HepG2 (cell line): ENCODE data around the gene NME4. TPM values are rescaled to one million over a fixed set of nuclear protein-coding genes. Genes with fewer than 3 reads are reported as not detected.
A peak's percentile ranks its signal among the peaks of the same experiment; 100 is the strongest.

Source experiments
- ASH2L ChIP-seq: fragments of 300-600, 200-600 bp; sonication (generic); IDR thresholded peaks from 2 replicates; pipeline ENCODE4 v1.7.0; 2017; ENCODE audit warnings: low read depth, mild to moderate bottlenecking, moderate library complexity, mixed read lengths, low read length; ENCODE audit not compliant: insufficient read length
- CENPX ChIP-seq: sonication (generic); formaldehyde crosslinking; IDR thresholded peaks from 2 replicates; pipeline ENCODE4 v1.9.0; 2021; ENCODE audit warnings: mild to moderate bottlenecking, missing genetic modification reagents, moderate library complexity
- FLYWCH1 ChIP-seq: sonication (generic); formaldehyde crosslinking; IDR thresholded peaks from 2 replicates; pipeline ENCODE4 v1.8.1; 2023; ENCODE audit warnings: mild to moderate bottlenecking, missing genetic modification reagents
- JARID2 ChIP-seq: sonication (generic); formaldehyde crosslinking; IDR thresholded peaks from 2 replicates; pipeline ENCODE4 v1.8.1; 2023; ENCODE audit warnings: missing genetic modification reagents, inconsistent platforms; ENCODE audit not compliant: insufficient replicate concordance
- KAT7 ChIP-seq: IDR thresholded peaks from 2 replicates; pipeline ENCODE4 v1.6.1; 2018; ENCODE audit warnings: borderline replicate concordance, missing compliant biosample characterization
- KDM4B ChIP-seq: sonication (generic); formaldehyde crosslinking; IDR thresholded peaks from 2 replicates; pipeline ENCODE4 v1.4.0; 2020; ENCODE audit warnings: missing genetic modification reagents
- KMT2B ChIP-seq: IDR thresholded peaks from 2 replicates; pipeline ENCODE4 v1.6.1; 2016; ENCODE audit warnings: missing genetic modification reagents, missing compliant biosample characterization
- MNT ChIP-seq: fragments of 450-650 bp; IDR thresholded peaks from 2 replicates; pipeline ENCODE4 v1.6.1; 2016
- PATZ1 ChIP-seq: sonication (generic); formaldehyde crosslinking; IDR thresholded peaks from 2 replicates; pipeline ENCODE4 v1.4.0; 2020; ENCODE audit warnings: missing genetic modification reagents
- SKIL ChIP-seq: sonication (generic); formaldehyde crosslinking; IDR thresholded peaks from 2 replicates; pipeline ENCODE4 v1.8.0; 2022; ENCODE audit warnings: missing genetic modification reagents, mild to moderate bottlenecking, moderate library complexity, borderline replicate concordance
- TFDP2 ChIP-seq: sonication (generic); formaldehyde crosslinking; IDR thresholded peaks from 2 replicates; pipeline ENCODE4 v1.4.0; 2020; ENCODE audit warnings: missing genetic modification reagents
- TOE1 ChIP-seq: sonication (generic); formaldehyde crosslinking; IDR thresholded peaks from 2 replicates; pipeline ENCODE4 v1.4.0; 2020; ENCODE audit warnings: mild to moderate bottlenecking, missing genetic modification reagents
- ZFP91 ChIP-seq: sonication (generic); formaldehyde crosslinking; IDR thresholded peaks from 2 replicates; pipeline ENCODE4 v1.9.0; 2022; ENCODE audit warnings: missing genetic modification reagents, mild to moderate bottlenecking, borderline replicate concordance
- ZMYM4 ChIP-seq: sonication (generic); formaldehyde crosslinking; IDR thresholded peaks from 2 replicates; pipeline ENCODE4 v1.8.1; 2023; ENCODE audit warnings: mild to moderate bottlenecking, missing genetic modification reagents
- ZNF138 ChIP-seq: sonication (generic); formaldehyde crosslinking; IDR thresholded peaks from 2 replicates; pipeline ENCODE4 v1.5.0; 2020; ENCODE audit warnings: mild to moderate bottlenecking, low read depth, missing genetic modification reagents
- ZNF354B ChIP-seq: sonication (generic); formaldehyde crosslinking; IDR thresholded peaks from 2 replicates; pipeline ENCODE4 v1.8.0; 2022; ENCODE audit warnings: mild to moderate bottlenecking, missing genetic modification reagents
- ZNF367 ChIP-seq: sonication (generic); formaldehyde crosslinking; IDR thresholded peaks from 2 replicates; pipeline ENCODE4 v1.4.0; 2020; ENCODE audit warnings: missing genetic modification reagents, borderline replicate concordance
- ZNF563 ChIP-seq: sonication (generic); formaldehyde crosslinking; IDR thresholded peaks from 2 replicates; pipeline ENCODE4 v1.8.0; 2022; ENCODE audit warnings: mild to moderate bottlenecking, moderate library complexity, missing genetic modification reagents
- ZNF710 ChIP-seq: sonication (generic); formaldehyde crosslinking; IDR thresholded peaks from 2 replicates; pipeline ENCODE4 v1.5.0; 2020; ENCODE audit warnings: mild to moderate bottlenecking, missing genetic modification reagents, borderline replicate concordance
- polyA plus RNA-seq, 8 experiments: library from polyadenylated mRNA; depleted of rRNA in 3 of 8; stranded (reverse) in 7 of 8; unstranded in 1 of 8; fragments of >200 nt; fragmentation: Illumina TruSeq in 4 of 8; extraction: Trizol in 4 of 8; gene quantifications; 2 replicates each; pipeline versions ENCODE4 v1.2.1 to v1.2.3, GENCODE V29; 2011 to 2016; ENCODE audit warnings: low read depth in 4 of 8, missing spikeins in 1 of 8, mixed read lengths in 1 of 8; ENCODE audit not compliant: insufficient read depth in 1 of 8
- total RNA-seq, 5 experiments: library from RNA; depleted of rRNA; stranded (reverse); fragments of >200 nt; fragmentation: Illumina TruSeq; extraction: Trizol; gene quantifications; 2 replicates each; pipeline ENCODE4 v1.2.3, GENCODE V29; 2016; ENCODE audit warnings: low read depth in 1 of 5

NME4 gene
- total and polyA plus RNA-seq, 2 of the 13 experiments (the other 11 are each of a cell fraction or from before 2014, with no cell fraction given) = 121 to 263 TPM

GRCh38 chr16:369866-370436 lies 27.0 kb upstream of the NME4 start (continued):
- 0 out of 2 replicates have a peak, but pooled peaks have one; percentile 23 for TF ChIP-seq PATZ1 (CRISPR knock-in tag)
- TF ChIP-seq ZFP91 (CRISPR knock-in tag) = no peak
- TF ChIP-seq CENPX (CRISPR knock-in tag) = no peak
- no peak for TF ChIP-seq ZNF710 (CRISPR knock-in tag)
- TF ChIP-seq ZNF354B (CRISPR knock-in tag) = no peak
- TF ChIP-seq KAT7 = no peak
- TF ChIP-seq ZNF138 = no peak
- no peak for TF ChIP-seq MNT
- TF ChIP-seq ZNF367 (CRISPR knock-in tag) = no peak
- TF ChIP-seq FLYWCH1 (CRISPR knock-in tag) = no peak
- TF ChIP-seq KMT2B (CRISPR knock-in tag) = 0 out of 2 replicates have a peak, but pooled peaks have one; percentile 4
- 0 out of 2 replicates have a peak, but pooled peaks have one; percentile 33 for TF ChIP-seq ZNF563
- TF ChIP-seq SKIL (CRISPR knock-in tag) = no peak
- no peak for TF ChIP-seq KDM4B (CRISPR knock-in tag)
- TF ChIP-seq TOE1 (CRISPR knock-in tag) = no peak
- peak; percentile 13 for TF ChIP-seq ASH2L
- TF ChIP-seq JARID2 = no peak
- TF ChIP-seq ZMYM4 = no peak
- peak; percentile 17; the same call in 1 of the 2 replicates for TF ChIP-seq TFDP2 (CRISPR knock-in tag)
